GM21447 (cell line): Measurements from ENCODE around the gene IVD.

Experiments
- ATAC-seq: cut with Tn5 transposase; IDR thresholded peaks from one replicate; pipeline ENCODE4 v1.9.1; 2021; ENCODE audit not compliant: unreplicated experiment

IVD gene

DNA sequence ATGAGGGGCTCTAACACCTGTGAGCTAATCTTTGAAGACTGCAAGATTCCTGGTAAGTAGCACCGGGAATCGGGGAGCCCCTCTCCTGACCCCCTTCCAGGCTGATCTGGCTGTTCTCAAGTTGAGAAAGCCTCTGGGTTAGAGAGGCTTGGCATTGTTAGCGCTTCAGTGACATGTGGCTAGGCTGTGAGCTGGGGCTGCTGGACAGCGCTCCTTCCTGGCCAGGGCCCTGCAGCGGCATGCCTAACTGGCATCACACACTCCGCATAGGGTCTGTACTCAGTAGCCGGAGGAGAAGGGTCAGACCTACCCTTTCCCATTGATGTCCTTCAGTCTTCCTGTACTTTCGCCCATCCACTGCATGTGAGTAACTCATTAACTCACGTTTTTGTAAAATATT lies 7.4 kb downstream of the IVD start:
- ATAC-seq: no peak

- ATAC-seq: no peak
Measured at GRCh38 chr15:40414816-40415215, 9.2 kb downstream of the IVD start.

- ATAC-seq: no peak
Measured at GRCh38 chr15:40415226-40415625, 9.6 kb downstream of the IVD start.

DNA sequence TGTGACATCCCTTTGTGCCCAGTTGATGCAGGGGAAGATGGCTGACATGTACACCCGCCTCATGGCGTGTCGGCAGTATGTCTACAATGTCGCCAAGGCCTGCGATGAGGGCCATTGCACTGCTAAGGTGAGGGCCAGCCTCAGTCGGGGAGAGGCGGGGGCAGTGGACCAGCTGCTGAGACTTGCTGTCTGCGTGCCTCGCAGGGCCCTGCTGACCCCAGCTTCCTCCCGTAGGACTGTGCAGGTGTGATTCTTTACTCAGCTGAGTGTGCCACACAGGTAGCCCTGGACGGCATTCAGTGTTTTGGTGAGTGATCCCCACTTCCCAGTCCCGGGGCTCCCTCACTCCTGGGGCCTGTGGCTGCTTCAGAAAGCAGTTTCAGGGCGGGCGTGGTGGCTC lies 10.5 kb downstream of the IVD start:
- no peak for ATAC-seq

GRCh38 chr15:40418126-40418525 lies 12.5 kb downstream of the IVD start:
- ATAC-seq: no peak

DNA sequence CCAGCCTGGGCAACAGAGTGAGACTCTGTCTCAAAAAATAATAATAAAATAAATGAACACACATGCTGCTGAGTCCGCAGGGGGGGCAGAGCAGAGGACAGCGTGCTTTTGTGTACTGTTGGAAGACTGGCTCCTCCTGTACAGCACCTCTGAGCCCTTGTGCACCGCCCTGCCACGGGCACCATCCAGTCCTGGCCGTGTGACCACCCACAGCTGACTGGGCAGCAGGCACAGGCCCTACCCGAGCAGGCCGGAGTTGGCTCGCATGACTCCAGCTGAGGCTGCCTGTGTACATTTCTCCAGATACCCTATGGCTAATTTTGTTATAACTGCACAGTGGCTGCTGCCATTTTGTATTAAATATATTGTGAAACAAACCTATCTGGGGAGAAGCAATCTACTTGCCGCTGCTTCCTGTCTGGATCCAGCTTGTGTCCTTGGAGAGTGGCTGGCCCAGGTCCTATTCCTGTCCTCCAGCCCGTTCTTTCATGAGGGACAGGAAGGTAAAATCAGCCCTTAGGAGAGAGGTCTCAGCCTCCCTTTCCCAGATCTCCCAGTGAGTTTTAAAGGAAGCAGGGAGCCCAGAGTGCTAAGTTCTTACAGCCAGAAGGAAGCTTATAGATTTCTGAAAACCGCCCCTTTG lies 14.6 kb downstream of the IVD start:
- no peak for ATAC-seq

- ATAC-seq: no peak
Measured at GRCh38 chr15:40420793-40421192, 15.2 kb downstream of the IVD start.

DNA sequence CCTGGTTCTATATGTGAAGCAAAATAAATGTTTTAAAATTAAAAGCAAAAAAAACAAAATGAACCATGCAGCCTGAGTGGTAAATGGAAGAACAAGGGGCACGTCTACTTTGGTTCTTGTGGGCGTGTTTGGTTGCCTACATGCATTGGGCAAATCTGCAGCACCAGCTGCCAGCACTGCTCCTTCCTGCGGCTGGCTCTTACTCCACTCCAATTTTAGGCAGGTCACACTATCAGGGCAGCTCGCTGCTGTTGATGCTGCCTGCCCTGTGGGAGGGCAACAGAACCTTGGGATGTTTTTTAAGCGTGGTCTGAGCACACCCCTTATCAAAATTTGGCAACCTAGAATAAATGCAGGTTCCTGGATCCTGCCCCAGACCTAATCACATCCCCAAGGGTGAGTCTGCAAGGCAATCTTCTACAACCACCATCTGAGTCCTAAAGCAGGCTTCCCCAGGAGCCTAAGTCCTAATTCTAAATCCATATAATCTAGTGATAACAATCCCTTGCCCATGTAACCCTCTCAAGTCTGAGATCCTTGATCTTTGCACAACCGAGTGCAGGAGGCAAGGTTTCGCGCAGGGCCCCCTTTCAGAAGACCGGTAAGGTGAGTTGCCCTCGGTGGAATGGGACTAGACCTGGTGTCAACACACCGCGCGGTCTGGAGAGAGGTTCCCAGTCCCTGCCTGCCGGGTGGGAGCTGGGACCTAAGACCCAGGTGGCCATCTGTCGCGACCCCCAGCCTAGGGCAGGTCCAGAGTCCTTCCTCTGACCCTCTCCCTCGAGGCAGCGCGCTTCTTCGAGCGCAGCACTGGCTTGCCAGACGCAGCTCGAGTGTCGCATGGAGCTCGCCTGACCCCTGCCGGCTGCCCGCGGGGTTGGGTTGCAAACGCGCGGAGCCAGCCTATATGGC lies 15.9 kb downstream of the IVD start:
- no peak for ATAC-seq

- ATAC-seq: no peak
Measured at GRCh38 chr15:40424483-40425115, 19.0 kb downstream of the IVD start.

DNA sequence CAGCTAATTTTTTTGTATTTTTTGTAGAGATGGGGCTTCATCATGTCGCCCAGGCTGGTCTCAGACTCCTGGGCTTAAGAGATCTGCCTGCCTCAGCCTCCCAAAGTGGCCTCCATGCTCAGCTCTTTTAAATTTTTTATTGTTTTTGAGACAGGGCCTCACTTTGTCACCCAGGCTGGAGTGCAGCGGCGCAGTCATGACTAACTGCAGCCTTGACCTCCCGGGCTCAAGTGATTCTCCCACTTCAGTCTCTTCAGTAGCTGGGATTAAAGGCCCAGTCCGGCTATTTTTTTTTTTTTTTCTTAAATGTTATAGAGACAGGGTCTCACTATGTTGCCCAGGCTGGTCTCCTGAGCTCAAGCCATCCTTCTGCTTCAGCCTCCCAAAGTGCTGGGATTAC lies 20.1 kb downstream of the IVD start:
- no peak for ATAC-seq

DNA sequence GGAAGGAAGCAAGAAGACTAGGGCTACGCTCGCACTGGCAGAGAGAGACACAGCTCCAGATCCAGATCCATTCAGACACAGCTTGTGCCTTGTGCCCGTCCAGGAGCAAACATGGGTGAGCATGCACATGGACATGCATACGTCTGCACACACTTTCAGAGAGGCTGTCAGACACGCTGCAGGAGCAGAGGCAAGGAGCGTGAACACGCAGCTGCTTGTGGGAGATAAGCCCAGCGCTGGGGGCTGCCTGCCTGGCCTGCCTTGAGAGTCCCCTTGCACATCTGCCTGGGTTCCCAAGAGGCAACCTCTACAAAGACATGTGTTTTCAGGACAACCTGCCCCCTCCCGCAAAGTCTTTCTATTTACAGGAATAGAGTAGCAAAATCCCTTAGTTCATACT lies 21.6 kb downstream of the IVD start:
- ATAC-seq: no peak

- ATAC-seq: no peak
Measured at GRCh38 chr15:40428185-40428584, 22.6 kb downstream of the IVD start.

GRCh38 chr15:40429068-40429710 lies 23.6 kb downstream of the IVD start:
- ATAC-seq: no peak

- no peak for ATAC-seq
Measured at GRCh38 chr15:40430271-40430805, 24.7 kb downstream of the IVD start.

DNA sequence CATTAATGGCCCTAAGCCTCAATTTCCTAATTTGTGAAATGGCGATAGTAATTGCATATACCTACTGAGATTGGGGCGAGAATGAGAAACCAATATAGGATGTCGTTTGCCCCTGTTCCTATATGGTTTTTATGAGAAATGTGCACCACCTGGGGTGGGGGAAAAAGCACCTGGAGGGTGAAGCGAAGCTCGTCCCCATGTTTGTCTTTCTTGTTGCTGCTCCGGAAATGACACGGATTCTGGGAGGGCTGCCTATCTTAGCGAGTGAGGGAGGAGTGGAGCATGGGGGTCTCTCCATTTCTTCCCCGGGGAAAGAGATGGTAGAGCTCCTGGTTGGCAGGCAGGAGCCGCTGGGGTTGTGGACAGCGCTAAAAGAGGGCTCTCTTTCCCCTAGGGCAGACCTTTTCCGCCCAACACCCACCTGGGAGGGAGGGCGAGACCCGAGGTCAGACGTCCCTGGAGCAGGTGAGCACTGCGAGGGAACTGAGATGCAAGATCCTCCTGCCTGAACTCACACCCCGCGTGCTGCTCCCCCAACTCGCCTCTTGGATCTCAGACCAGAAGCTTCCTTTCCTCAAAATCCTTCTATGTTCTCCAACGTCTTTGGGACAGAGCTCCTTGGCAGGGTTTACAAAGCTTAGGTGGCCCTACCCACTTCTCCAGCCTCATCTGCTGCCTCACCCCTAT lies 29.6 kb downstream of the IVD start:
- ATAC-seq: no peak

DNA sequence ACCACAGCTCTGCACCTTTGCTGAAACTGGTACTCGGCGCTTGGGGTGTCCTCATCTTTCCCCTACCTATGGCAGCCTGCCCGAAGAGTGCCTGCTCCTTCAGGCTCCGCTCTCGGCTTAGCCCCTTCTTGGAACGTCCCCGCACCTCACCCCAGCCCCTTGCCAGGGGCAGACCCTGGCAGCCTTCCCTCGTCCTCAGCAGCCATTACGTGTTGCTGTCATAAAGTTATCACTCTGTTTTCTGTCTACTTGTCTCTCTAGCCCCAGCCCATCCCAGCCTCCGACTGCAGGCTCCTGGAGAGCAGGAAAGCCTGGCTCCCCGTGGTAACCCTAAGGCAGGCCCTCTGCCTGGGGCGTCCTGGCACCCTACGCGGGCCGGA lies 30.1 kb downstream of the IVD start:
- ATAC-seq: no peak

DNA sequence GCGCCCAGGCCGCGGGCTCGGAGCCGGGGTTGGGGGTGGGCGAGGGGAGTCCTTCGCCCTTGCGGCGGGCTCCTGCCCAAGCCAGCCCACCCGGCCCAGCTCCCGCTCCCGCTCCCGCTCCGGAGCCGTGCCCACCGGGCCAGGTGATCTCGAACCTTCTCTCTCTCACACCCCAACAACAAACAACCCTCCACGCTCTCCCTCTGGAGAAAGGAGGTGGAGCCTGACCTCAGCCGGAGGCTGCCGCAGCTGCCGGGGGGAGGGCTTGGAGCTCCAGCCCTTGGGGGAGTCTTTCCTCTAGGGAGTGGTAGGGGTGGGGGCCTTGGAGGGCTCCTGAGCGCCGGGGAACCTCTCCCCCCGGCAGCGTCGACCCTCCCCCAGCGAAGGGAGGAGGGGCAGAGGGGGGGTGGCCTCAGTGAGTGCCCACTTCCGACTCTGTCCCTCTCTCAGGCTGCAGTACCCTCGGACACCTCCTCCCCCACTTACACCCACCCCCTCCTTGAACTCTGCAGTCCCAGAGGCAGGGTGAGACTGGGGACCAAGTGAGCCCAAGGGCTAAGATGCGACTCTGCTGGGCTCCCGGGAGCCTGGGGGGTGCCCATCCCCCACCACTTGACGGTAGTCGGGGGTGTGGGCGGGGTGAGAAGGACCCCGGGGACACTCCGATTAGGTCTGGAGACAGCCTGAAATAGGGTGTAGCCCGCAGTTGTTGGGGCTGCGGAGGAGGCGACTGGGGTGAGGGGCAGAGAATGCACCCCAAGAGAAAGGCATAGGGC lies 30.7 kb downstream of the IVD start:
- ATAC-seq: no peak

DNA sequence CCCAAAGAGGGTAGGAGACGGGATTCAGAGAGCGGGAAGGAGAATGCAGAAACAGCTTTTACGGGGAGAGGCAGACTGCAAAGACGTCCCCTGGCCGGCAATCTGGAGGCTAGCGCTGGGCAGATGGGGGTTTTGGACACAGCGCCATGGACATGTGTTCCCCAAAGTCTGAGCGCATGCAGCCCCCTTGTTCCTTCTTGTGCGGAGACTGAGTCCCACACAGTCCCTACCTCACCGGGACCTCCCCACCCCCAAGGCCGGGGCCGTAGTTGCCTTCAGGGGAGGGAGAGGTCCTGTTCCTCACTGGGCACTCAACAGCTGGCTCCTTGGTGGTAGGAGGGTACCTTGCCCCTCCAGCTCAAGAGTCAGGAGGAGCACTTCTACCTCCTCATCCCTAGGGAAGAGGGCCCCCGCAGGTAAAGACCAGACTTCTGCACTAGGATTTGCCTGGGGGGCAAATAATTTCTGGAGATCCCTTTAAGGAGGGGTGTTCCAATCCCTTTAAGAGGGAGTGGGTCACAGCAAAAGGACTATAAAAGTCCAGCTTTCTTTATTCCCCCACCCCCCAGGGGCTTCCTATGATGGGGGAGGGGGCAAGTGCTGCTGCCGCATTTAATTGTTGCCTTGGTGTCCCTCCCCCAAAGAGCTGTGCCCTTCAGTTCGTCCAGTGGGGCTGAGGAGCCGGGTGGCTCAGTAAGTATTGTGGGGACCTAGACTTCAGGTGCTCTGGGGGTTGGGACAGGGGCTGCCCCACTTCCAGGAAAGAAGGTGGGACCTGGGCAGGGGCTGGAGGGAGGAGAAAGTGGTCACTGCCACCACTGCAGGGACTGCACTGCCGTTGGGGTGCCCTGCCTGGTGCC lies 31.5 kb downstream of the IVD start:
- ATAC-seq: no peak
